Astrocyte (in vitro differentiated cells and primary cell): ENCODE results near the gene PINLYP.

ENCODE experiments used
- EZH2 ChIP-seq: IDR thresholded peaks from 2 replicates; pipeline ENCODE4 v1.6.1; 2012; ENCODE audit warnings: mild to moderate bottlenecking, low read length, inconsistent platforms; ENCODE audit not compliant: insufficient read depth
- TF ChIP-seq, protein P1 (sequence below): IDR thresholded peaks from 2 replicates; pipeline ENCODE4 v1.5.1; 2011; ENCODE audit warnings: low read depth, mild to moderate bottlenecking, inconsistent platforms, low read length, moderate library complexity; ENCODE audit not compliant: insufficient read depth

DNA sequence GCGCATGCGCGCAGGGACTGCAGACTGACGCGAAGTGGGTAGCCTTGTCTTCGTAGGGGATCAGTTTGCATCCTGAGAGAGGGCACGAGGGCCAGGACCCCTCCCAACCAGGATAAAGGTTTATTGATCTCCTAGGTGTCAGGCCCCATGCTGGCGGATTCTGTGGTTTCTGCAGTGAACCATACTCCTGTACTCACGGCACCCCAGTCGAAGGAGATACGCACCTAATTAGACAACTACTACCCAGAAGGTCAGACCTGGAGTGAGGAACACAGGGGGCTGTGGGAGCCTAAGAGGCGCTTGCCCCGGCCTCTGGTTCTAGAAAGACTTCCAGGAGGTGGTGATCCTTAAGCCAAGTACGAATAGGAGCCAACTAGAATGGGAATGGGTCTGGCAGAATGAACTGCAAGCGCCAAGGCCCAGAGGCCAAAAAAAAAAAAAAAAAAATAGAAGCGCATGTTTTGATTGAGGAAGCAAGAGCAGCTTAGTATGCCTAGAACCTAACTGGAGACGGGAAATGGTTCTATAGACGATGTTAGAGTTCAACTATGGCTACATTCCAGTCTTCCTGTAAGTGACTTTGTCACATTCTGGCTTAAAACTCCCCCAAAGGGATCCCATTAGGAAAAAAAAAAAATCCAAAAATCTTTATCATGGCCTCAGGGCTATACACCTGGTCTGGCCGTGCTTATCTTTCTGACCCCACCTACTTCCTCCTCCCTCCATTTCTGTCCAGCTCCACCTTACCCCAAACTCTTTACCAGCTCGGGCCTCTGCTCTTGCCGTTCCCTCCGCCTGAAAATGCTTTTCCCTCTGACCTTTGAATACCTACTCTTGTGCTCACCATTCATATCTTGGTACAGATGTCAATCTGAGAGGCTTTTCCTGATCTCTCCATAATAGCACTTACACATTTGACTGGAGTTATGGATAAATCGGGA, 44.7 kb downstream of the PINLYP start:
- TF ChIP-seq, protein P1, sequence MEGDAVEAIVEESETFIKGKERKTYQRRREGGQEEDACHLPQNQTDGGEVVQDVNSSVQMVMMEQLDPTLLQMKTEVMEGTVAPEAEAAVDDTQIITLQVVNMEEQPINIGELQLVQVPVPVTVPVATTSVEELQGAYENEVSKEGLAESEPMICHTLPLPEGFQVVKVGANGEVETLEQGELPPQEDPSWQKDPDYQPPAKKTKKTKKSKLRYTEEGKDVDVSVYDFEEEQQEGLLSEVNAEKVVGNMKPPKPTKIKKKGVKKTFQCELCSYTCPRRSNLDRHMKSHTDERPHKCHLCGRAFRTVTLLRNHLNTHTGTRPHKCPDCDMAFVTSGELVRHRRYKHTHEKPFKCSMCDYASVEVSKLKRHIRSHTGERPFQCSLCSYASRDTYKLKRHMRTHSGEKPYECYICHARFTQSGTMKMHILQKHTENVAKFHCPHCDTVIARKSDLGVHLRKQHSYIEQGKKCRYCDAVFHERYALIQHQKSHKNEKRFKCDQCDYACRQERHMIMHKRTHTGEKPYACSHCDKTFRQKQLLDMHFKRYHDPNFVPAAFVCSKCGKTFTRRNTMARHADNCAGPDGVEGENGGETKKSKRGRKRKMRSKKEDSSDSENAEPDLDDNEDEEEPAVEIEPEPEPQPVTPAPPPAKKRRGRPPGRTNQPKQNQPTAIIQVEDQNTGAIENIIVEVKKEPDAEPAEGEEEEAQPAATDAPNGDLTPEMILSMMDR: no peak
- TF ChIP-seq EZH2: no peak
